ENCODE results near the gene C2orf68. TPM values are rescaled to one million over a fixed set of nuclear protein-coding genes. Genes with fewer than 3 reads are reported as not detected.
"Not testable (repeated sequence)": the region's sequence is repeated elsewhere in the genome, so short reads cannot be mapped to it uniquely, and the experiment has no call there.

Gene C2orf68
- total and polyA plus RNA-seq, 2 donors (not counting 1 experiment from before 2014, with no cell fraction given) = 30.5 to 82.4 TPM

DNA sequence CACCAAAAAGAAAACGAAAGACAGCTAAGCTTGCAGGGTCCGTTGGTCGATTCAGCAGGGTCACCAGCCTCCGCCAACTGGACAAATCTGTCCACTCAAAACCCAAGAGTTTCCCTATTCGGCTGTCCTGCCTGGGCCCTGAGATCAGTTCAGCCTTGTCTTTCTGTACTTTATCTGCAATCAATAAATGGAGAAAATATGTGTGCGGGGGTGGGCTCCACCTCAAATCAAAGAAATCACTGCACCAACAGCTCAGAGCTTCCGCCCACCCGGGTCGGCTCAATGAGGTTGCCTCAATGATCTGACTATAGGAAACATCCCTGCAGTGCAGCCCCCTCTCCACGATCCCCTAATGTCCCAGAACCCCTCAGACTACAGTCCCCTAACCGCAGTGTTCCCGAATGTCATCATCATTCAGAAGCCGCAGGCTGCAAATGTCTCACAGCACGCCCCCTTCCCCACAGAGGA, 51.0 kb downstream of the C2orf68 start:
- DNase-seq = no peak
- Mint-ChIP-seq H3K27me3 (no peaks in the 10 kb centered on the region), H3K27ac (peak overlapping the region; percentile 99), H3K4me1 (peaks cover 30% of the 10 kb centered on the region), H3K9me3 (ENCODE audit: insufficient read depth) (no peaks in the 10 kb centered on the region), H3K4me3 (peak overlapping the region; percentile 99)
- Histone ChIP-seq H3K27ac (ENCODE audit: low read length in 2 of 2) (peak overlapping the region; percentile 73 to 90), H3K4me1 (ENCODE audit: control insufficient read depth in 2 of 2, insufficient read depth in 2 of 2, low read length in 2 of 2) (peaks cover 20 to 28% of the 10 kb centered on the region in 2 donors), H3K79me2 (ENCODE audit: control insufficient read depth, insufficient read depth, low read length) (peaks cover 49% of the 10 kb centered on the region), H3K27me3 (replicated peaks in 1 of 4; ENCODE audit: control extremely low read depth in 1 of 4, control insufficient read depth in 3 of 4, insufficient read depth in 4 of 4, low read length in 3 of 4) (no peaks in the 10 kb centered on the region), H3K36me3 (replicated peaks in 1 of 2; ENCODE audit: control extremely low read depth in 1 of 2, control insufficient read depth in 1 of 2, extremely low read depth in 1 of 2, insufficient read depth in 2 of 2, low read length in 1 of 2) (peaks cover 0 to 21% of the 10 kb centered on the region in 2 experiments), H3K9ac (ENCODE audit: low read length) (peak overlapping the region; percentile 97), H3K4me3 (ENCODE audit: control extremely low read depth in 1 of 5, extremely low read depth in 1 of 5, insufficient read depth in 1 of 5, low read depth in 2 of 5, low read length in 4 of 5) (peak overlapping the region; percentile 60 to 96 (median 88)), H3K4me2 (replicated peaks; ENCODE audit: low read depth, low read length, poor library complexity, severe bottlenecking) (peak overlapping the region; percentile 89), H4K20me1 (ENCODE audit: control insufficient read depth, insufficient read depth, low read length, poor library complexity, severe bottlenecking) (peaks cover 4% of the 10 kb centered on the region), H3K9me3 (ENCODE audit: control extremely low read depth in 1 of 3, control insufficient read depth in 2 of 3, insufficient read depth in 1 of 3, low read length in 2 of 3) (no peaks in the 10 kb centered on the region), H2AFZ (ENCODE audit: insufficient read depth, low read depth, low read length, poor library complexity, severe bottlenecking) (peak overlapping the region; percentile 97)
- ChIA-PET CTCF (interaction anchor here (0.7 to 3.5 kb wide), 10 partner anchors 10 to 261 kb away, joined by 3 to 31 read pairs (median 4); partner anchors contain the start of gene RNF181), POLR2A (interaction anchor here (0.6 to 2.7 kb wide), 11 partner anchors 20 to 636 kb away, joined by 3 to 19 read pairs (median 6); partner anchors contain the start of genes MAT2A, SH2D6, TGOLN2 and TMEM150A)
- TF ChIP-seq, protein P1, sequence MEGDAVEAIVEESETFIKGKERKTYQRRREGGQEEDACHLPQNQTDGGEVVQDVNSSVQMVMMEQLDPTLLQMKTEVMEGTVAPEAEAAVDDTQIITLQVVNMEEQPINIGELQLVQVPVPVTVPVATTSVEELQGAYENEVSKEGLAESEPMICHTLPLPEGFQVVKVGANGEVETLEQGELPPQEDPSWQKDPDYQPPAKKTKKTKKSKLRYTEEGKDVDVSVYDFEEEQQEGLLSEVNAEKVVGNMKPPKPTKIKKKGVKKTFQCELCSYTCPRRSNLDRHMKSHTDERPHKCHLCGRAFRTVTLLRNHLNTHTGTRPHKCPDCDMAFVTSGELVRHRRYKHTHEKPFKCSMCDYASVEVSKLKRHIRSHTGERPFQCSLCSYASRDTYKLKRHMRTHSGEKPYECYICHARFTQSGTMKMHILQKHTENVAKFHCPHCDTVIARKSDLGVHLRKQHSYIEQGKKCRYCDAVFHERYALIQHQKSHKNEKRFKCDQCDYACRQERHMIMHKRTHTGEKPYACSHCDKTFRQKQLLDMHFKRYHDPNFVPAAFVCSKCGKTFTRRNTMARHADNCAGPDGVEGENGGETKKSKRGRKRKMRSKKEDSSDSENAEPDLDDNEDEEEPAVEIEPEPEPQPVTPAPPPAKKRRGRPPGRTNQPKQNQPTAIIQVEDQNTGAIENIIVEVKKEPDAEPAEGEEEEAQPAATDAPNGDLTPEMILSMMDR (IDR thresholded peaks at IDR 0.05) = no peak
- no peak for TF ChIP-seq EZH2 (IDR thresholded peaks at IDR 0.05; ENCODE audit: borderline replicate concordance, insufficient read depth, low read depth, low read length, poor library complexity, severe bottlenecking)
- intact Hi-C loops (cut with micrococcal nuclease) = loop anchor here (1.0 to 2.0 kb wide), 7 partner anchors 16 to 207 kb away; partner anchors contain the start of genes ELMOD3, MAT2A, RETSAT and RNF181
- 14% methylated on average over 12 of the region's 14 CpGs for WGBS (ENCODE audit: insufficient coverage)
- no peak for ATAC-seq (ENCODE audit: low read depth)

DNA sequence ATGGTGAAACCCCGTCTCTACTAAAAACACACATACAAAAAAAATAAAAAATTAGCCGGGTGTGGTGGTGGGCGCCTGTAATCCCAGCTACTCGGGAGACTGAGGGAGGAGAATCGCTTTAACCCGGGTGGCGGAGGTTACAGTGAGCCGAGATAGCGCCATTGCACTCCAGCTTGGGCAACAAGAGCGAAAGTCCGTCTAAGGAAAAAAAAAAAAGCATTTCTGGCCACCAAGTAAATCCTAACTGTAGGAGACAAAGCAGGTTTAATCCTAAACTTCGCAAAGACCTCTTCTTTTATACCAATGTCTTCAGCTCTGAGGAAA, 51.5 kb downstream of the C2orf68 start:
- not testable (repeated sequence) for H4K20me1 ChIP-seq (ENCODE audit: control insufficient read depth, insufficient read depth, low read length, poor library complexity, severe bottlenecking); DNase-seq; H3K27ac ChIP-seq (ENCODE audit: low read length in 2 of 2); H3K27me3 Mint-ChIP-seq; H3K27me3 ChIP-seq (replicated peaks in 1 of 4; ENCODE audit: control extremely low read depth in 1 of 4, control insufficient read depth in 3 of 4, insufficient read depth in 4 of 4, low read length in 3 of 4); H3K9me3 ChIP-seq (ENCODE audit: control extremely low read depth in 1 of 3, control insufficient read depth in 2 of 3, insufficient read depth in 1 of 3, low read length in 2 of 3); ATAC-seq (ENCODE audit: low read depth); H3K9me3 Mint-ChIP-seq (ENCODE audit: insufficient read depth)
- Histone ChIP-seq H3K4me2 (replicated peaks; ENCODE audit: low read depth, low read length, poor library complexity, severe bottlenecking) (peak overlapping the region; percentile 89), H3K79me2 (ENCODE audit: control insufficient read depth, insufficient read depth, low read length) (peaks cover 49% of the 10 kb centered on the region), H3K9ac (ENCODE audit: low read length) (peak overlapping the region; percentile 97), H3K4me1 (ENCODE audit: control insufficient read depth in 2 of 2, insufficient read depth in 2 of 2, low read length in 2 of 2) (peaks cover 20 to 28% of the 10 kb centered on the region in 2 donors), H3K4me3 (ENCODE audit: control extremely low read depth in 1 of 5, extremely low read depth in 1 of 5, insufficient read depth in 1 of 5, low read depth in 2 of 5, low read length in 4 of 5) (peak overlapping the region in 4 of 5 experiments; percentile 60 to 96 (median 91)), H2AFZ (ENCODE audit: insufficient read depth, low read depth, low read length, poor library complexity, severe bottlenecking) (peak overlapping the region; percentile 97), H3K36me3 (replicated peaks in 1 of 2; ENCODE audit: control extremely low read depth in 1 of 2, control insufficient read depth in 1 of 2, extremely low read depth in 1 of 2, insufficient read depth in 2 of 2, low read length in 1 of 2) (peaks cover 0 to 21% of the 10 kb centered on the region in 2 experiments)
- Mint-ChIP-seq H3K4me1 (peaks cover 30% of the 10 kb centered on the region), H3K27ac (peak overlapping the region; percentile 99), H3K4me3 (peak overlapping the region; percentile 99)
- CTCF ChIA-PET = interaction anchor here (0.7 to 3.5 kb wide), 9 partner anchors 10 to 260 kb away, joined by 3 to 31 read pairs (median 4); partner anchors contain the start of gene RNF181
- POLR2A ChIA-PET = interaction anchor here (0.6 to 2.7 kb wide), 7 partner anchors 21 to 545 kb away, joined by 3 to 19 read pairs (median 7); partner anchors contain the start of genes MAT2A, SH2D6 and TMEM150A
- intact Hi-C loops (cut with micrococcal nuclease) = loop anchor here (2.0 kb wide), 1 partner anchor 140 kb away; no protein-coding TSS in a partner anchor
- 85% methylated on average over 8 of the region's 12 CpGs for WGBS (ENCODE audit: insufficient coverage)

Measured in B cell (primary cell).